Measurements from ENCODE around the gene PRKCH.
A peak's percentile ranks its signal among the peaks of the same experiment; 100 is the strongest.
"Not testable (repeated sequence)": the region's sequence is repeated elsewhere in the genome, so short reads cannot be mapped to it uniquely, and the experiment has no call there.

The PRKCH gene

DNA sequence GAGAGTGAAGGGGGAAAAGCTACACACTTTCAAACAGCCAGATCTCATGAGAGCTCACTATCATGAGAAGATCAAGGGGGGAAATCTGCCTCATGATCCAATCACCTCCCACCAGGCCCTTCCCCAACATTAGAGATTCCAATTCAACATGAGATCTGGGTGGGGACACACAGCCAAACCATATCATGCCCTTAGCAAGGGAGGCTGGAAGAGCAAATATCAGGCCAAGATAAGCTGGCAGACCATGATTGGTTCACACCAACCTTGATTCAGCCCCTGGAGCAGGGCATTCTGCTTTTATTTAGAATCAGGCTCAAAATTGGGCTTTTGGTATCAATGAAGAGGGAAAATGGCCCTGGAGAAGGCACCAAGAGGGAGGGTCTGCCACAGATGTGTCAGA is 137.4 kb downstream of the PRKCH start:
- DNase-seq (ENCODE audit: low read depth in 2 of 2) = no peak

DNA sequence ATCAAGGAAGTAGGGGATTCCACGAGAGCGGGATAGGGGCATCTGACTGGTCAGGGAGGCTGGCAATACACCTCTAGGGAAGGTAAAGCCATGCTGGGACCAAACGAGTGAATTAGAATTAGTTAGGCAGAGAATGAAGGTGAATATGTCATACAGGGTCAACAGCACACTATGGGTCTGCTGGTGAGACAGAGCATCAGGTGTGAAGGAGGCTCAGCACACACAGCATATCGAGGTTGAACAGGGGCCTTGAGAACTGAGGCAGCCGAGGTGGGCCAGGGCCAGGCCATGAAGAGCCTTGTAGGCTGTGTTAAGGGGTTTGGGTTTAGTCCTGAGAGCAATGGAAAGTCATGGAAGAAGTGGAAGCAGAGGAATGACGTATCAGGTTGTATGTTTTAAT is 137.8 kb downstream of the PRKCH start:
- no peak for DNase-seq (ENCODE audit: low read depth in 2 of 2)

DNA sequence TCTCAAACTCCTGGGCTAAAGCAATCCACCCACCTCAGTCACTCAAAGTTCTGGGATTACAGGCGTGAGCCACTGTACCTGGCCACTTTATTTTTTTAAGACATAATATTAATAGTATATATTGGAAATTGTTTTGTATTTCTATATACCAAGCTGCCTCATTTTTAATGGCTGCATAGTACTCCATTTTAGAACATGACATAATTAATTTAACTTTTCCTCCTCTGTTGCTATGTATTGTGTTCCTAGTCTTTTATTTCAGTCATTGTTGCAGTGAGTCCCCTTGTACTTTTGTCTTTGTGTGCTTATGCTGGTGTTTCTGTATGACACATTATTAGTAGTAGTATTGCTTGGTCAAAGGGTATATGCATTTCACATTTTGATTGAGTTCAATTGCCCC is 138.7 kb downstream of the PRKCH start:
- no peak for DNase-seq (ENCODE audit: low read depth in 2 of 2)

- no peak for DNase-seq (ENCODE audit: low read depth in 2 of 2)
Observed at GRCh38 chr14:61460718-61461611, 139.6 kb downstream of the PRKCH start.

DNA sequence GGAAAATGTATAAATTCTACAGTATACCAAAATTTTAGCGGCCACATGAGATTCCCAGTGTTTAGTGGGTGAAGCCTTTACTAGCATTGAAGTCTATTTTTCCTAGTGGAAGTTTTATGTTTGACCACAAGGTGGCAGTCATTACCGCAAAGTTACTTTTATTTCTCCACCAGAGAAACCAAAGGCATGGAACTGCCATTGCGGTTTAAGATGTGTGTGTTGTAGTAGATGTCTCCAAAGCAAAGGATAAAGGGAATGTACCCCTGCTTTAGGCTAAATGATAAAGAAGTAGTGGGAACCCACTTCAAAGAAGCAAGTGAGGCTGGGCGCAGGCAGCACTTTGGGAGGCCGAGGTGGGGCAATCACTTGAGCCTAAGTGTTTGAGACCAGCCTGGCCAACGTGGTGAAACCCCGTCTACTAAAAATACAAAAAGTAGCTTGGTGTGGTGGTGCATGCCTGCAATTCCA is 140.5 kb downstream of the PRKCH start:
- DNase-seq (ENCODE audit: low read depth in 2 of 2) = no peak

- no peak for DNase-seq (ENCODE audit: low read depth in 2 of 2)
Observed at GRCh38 chr14:61462566-61463193, 141.3 kb downstream of the PRKCH start.

- DNase-seq (ENCODE audit: low read depth in 2 of 2) = no peak
Observed at GRCh38 chr14:61463664-61464285, 142.4 kb downstream of the PRKCH start.

GRCh38 chr14:61464539-61465320 is 143.4 kb downstream of the PRKCH start:
- DNase-seq (ENCODE audit: low read depth in 2 of 2) = not testable (repeated sequence)

GRCh38 chr14:61466249-61466904 is 145.0 kb downstream of the PRKCH start:
- DNase-seq (ENCODE audit: low read depth in 2 of 2) = no peak

GRCh38 chr14:61466905-61467280 is 145.5 kb downstream of the PRKCH start:
- DNase-seq (ENCODE audit: low read depth in 2 of 2) = no peak

GRCh38 chr14:61467296-61467695 is 145.9 kb downstream of the PRKCH start:
- DNase-seq (ENCODE audit: low read depth in 2 of 2) = no peak

DNA sequence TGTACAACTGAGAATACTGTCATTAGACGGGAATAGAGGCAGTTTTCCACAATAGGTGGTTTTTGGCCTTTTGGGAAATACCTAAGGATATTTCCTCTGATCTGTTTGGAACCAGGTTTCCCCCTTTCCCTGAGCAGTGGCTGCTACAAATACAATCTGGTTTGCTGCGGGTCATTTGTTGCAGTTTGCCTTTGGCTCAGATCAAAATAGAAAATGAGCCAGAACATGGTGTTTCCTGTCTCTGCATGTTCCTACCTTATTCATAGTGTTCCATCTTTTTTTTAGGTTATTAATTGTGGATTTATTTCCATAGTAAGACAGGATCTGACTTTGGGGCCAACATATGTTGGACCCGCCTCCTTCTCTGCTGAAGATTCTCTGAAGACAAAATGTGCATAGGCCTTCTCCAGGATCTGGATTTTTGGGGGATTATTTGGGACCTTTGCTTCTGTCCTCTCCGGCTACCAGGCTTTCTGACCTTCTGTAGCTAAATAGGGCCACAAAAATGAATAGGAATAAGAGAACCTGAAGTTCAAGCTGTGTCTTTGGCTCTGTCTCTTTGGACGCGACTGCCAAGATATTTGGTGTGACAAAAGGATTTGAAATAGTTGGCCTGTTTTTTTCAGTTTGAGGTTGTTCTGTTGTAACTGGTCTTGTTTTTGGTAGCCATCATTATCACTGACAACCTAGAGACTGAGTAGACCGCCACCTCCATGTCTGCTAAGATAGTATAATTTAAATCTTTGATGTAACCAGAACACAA is 146.9 kb downstream of the PRKCH start:
- DNase-seq (ENCODE audit: low read depth in 2 of 2) = no peak

- no peak for DNase-seq (ENCODE audit: low read depth in 2 of 2)
Observed at GRCh38 chr14:61469781-61470180, 148.4 kb downstream of the PRKCH start.

DNA sequence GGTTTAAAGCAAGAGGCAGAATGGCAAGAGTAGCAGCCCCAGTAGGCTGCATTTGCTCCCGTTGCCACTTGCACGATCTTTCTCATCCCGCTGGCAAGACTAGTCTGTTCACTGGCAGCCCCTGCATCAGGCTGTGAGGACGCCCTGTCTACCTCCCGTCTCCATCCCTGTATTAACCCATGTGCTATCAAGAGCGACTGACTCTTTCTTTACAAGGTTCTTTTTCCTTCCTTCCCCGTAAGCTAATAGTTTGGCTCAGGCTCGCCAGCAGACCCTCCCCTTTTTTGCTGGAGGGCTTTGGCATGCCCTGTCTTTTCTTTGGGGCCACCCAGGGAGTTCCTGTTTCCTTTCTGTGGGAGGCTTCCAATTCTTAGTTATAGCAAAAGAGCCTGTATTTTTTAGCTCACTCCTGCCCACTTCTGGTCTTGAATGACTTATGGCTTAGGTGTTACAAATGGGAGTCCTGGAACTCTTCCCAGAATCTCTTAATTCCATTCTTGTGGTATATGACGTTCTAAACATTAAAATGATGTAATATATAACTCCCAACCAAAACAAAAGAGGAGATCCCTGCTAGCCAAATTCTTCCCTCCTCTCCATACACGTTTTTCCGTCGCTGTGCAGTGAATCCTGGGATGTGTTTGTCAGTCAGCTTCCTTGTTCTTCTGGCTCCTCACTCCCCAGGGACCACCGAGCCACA is 149.0 kb downstream of the PRKCH start:
- no peak for DNase-seq (ENCODE audit: low read depth in 2 of 2)

GRCh38 chr14:61470961-61471293 is 149.5 kb downstream of the PRKCH start:
- no peak for DNase-seq (ENCODE audit: low read depth in 2 of 2)

GRCh38 chr14:61471297-61472005 is 150.1 kb downstream of the PRKCH start:
- DNase-seq (ENCODE audit: low read depth in 2 of 2) = no peak

DNA sequence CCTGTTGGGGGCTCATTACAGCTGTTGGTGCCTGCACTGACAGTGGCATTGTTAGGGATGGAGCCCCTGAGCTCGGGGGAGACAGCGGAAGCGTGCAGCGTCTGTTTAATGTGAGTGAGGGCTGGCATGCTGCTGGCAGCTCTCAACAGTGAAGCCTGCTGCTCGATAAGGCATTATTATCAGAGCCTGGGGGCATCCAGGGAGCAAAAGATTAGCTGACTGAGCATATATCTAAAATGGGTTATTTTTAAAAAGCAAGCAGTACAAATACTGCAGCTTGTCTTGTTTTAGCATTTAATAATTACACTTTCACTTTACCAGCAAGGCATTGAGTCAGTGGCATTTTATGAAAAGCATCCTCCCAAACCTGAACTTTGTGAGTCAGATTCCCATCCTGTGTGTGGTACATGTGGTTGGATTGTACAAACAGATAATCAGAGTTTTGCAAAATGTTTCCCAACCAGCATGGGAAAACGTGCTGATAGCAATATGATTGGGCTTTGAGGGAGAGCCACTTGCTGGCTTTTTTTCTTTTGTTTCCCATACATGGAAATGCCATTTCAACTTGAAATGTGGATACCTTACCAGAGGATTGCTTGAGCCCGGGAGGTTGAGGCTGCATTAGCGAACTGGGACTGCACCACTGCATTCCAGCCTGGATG is 150.8 kb downstream of the PRKCH start:
- DNase-seq (ENCODE audit: low read depth in 2 of 2) = no peak

DNA sequence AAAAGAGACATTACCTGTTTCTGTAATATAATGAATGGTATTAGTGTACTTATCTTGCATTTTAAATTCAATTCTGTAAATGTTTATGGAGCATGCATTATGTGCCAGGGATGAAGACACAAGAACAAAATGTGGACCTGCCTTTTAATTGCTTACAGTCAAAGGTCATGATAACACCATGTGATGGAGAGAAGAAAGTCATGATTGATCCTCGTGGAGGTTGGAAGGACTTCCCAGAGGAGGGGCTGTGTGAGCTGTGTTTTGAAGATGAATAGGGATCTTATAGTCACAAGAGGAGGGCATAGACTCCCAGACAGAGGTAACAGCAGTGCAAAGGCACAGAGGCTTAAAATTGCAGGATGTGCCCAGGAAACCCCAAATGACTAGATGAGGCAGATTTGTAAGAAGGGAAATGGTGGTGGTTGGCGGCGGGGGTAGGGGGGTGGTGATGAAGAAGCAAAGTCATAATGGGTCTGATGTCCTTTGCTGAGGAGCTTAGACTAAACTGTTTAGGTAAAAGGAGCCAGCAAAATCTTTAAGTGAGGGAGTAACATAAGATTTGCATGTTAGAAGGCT is 151.5 kb downstream of the PRKCH start:
- peak in 1 of 2 donors; percentile 60 for DNase-seq (ENCODE audit: low read depth in 2 of 2)

DNA sequence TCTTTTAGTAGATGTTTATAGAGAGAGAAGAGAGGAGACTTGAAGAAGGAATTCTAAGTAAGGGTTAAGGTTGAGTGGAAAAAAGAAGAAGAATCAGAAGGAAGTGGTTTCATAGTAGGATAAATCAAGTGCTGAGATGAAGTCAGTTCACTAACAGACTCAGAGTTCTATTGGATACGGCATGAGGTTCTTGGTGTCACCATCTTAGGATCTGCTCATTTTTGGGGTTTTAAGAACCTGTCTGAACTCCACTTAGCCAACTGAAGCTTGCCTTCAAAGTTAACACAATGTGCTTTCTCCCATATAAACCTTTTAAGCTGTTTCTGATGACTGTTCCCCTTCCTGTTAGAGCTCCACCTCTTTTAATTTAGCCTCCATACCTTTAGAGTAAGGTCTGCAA is 152.6 kb downstream of the PRKCH start:
- DNase-seq (ENCODE audit: low read depth in 2 of 2) = no peak
